Skeletal muscle tissue (tissue), 4 donors: ENCODE data around the gene CLCA2. TPM values are rescaled to one million over a fixed set of nuclear protein-coding genes. Genes with fewer than 3 reads are reported as not detected.

Experiments used
- H3K27ac ChIP-seq: one replicate; pipeline ENCODE4 v1.7.0; 2013; ENCODE audit warnings: mild to moderate bottlenecking, low read depth, low read length, inconsistent platforms
- H3K27me3 ChIP-seq, 3 donors: one replicate each; pipeline ENCODE4 v1.7.0; 2013; ENCODE audit warnings: low read length in 3 of 3; ENCODE audit not compliant: control insufficient read depth in 3 of 3, insufficient read depth in 3 of 3
- H3K36me3 ChIP-seq, 3 donors: one replicate each; pipeline ENCODE4 v1.7.0; 2013; ENCODE audit warnings: low read length in 3 of 3; ENCODE audit not compliant: control insufficient read depth in 3 of 3, insufficient read depth in 3 of 3
- H3K4me1 ChIP-seq, 3 donors: one replicate each; pipeline ENCODE4 v1.7.0; 2013; ENCODE audit warnings: low read length in 3 of 3, mild to moderate bottlenecking in 3 of 3; ENCODE audit not compliant: control insufficient read depth in 3 of 3, insufficient read depth in 3 of 3
- H3K4me3 ChIP-seq, 3 donors: one replicate each; pipeline ENCODE4 v1.7.0; 2013; ENCODE audit warnings: low read length in 3 of 3
- H3K9ac ChIP-seq, 3 donors: one replicate each; pipeline ENCODE4 v1.7.0; 2013; ENCODE audit warnings: low read length in 3 of 3, mild to moderate bottlenecking in 3 of 3, moderate library complexity in 2 of 3, low read depth in 1 of 3
- H3K9me3 ChIP-seq, 3 donors: one replicate each; pipeline ENCODE4 v1.7.0; 2013; ENCODE audit warnings: low read length in 3 of 3; ENCODE audit not compliant: control insufficient read depth in 3 of 3
- total RNA-seq: library from RNA; depleted of rRNA; stranded (reverse); fragments of >200 nt; gene quantifications from one replicate; pipeline ENCODE4 v1.2.3, GENCODE V29; 2014
- donor health status: Osteomylitis.

CLCA2 gene
- total RNA-seq, 1 donor from 2014 or later, result not detected

- H3K27me3 ChIP-seq, result peaks cover 0 to 4% (median 3%) of the 10 kb centered on the region in 3 donors
- H3K27ac ChIP-seq, result no peak overlapping the region
- no peak overlapping the region for H3K9ac ChIP-seq
- no peak overlapping the region for H3K4me3 ChIP-seq
- no peaks in the 10 kb centered on the region for H3K36me3 ChIP-seq
- no peaks in the 10 kb centered on the region for H3K4me1 ChIP-seq
- no peaks in the 10 kb centered on the region for H3K9me3 ChIP-seq
Observed at GRCh38 chr1:86466986-86467385, 43.0 kb downstream of the CLCA2 start.

DNA sequence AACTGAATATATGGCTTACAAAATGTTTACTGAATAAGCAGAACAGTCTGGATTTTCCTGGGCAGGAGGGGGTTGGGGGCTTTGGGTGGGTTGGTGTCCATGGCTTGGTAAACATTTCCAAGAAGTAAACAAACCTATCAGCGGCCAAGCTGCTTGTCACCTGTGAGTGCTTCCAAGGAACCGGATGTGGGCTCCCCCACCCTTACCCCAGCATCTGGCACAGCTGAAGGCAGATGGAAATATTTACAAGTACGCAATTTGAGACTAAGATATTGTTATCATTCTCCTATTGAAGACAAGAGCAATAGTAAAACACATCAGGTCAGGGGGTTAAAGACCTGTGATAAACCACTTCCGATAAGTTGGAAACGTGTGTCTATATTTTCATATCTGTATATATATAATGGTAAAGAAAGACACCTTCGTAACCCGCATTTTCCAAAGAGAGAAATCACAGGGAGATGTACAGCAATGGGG is 44.6 kb downstream of the CLCA2 start, which contains the start of gene CLCA1:
CLCA1 (plus strand) TSS at position 427 of the 477 bp plus-strand sequence; CDS start at position 472, 45 bp downstream.
- Histone ChIP-seq H3K9ac (no peak within 1 kb of the TSS), H3K27ac (no peak within 1 kb of the TSS), H3K4me1 (no peaks in the 10 kb centered on the region), H3K4me3 (no peak within 1 kb of the TSS), H3K9me3 (no peaks in the 10 kb centered on the region), H3K36me3 (no peaks in the 10 kb centered on the region), H3K27me3 (peaks cover 0 to 4% (median 3%) of the 10 kb centered on the region in 3 donors)

GRCh38 chr1:86470859-86471258 is 46.9 kb downstream of the CLCA2 start:
- no peak overlapping the region for H3K27ac ChIP-seq
- H3K27me3 ChIP-seq, result peaks cover 0 to 4% (median 3%) of the 10 kb centered on the region in 3 donors
- no peak overlapping the region for H3K9ac ChIP-seq
- H3K4me1 ChIP-seq, result no peaks in the 10 kb centered on the region
- no peaks in the 10 kb centered on the region for H3K9me3 ChIP-seq
- no peak overlapping the region for H3K4me3 ChIP-seq
- no peaks in the 10 kb centered on the region for H3K36me3 ChIP-seq

DNA sequence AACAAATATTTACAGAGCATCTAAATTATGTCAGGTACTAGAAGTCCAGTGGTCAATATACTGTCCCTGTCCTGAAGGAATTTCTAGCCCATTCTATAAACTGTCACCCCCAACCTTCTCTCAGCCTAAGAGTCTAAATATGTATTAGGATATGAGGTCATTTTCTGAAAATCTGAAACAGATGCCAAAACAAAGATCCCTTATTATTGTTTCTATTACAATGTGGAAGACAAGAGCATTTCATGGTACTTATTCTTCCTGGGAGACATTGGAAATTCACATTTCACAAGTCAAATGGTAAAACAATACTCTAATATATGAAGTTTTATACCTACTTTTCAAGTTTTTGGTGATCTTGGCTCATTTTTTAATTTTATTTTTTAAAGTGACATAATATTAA is 47.3 kb downstream of the CLCA2 start:
- Histone ChIP-seq H3K36me3 (no peaks in the 10 kb centered on the region), H3K27ac (no peak overlapping the region), H3K4me1 (no peaks in the 10 kb centered on the region), H3K9me3 (no peaks in the 10 kb centered on the region), H3K9ac (no peak overlapping the region), H3K4me3 (no peak overlapping the region), H3K27me3 (peaks cover 0 to 4% (median 3%) of the 10 kb centered on the region in 3 donors)

- H3K9ac ChIP-seq, result no peak overlapping the region
- no peaks in the 10 kb centered on the region for H3K36me3 ChIP-seq
- no peaks in the 10 kb centered on the region for H3K4me1 ChIP-seq
- H3K27ac ChIP-seq, result no peak overlapping the region
- H3K4me3 ChIP-seq, result no peak overlapping the region
- H3K9me3 ChIP-seq, result no peaks in the 10 kb centered on the region
- H3K27me3 ChIP-seq, result peaks cover 0 to 4% (median 3%) of the 10 kb centered on the region in 3 donors
Observed at GRCh38 chr1:86472152-86472551, 48.2 kb downstream of the CLCA2 start.

DNA sequence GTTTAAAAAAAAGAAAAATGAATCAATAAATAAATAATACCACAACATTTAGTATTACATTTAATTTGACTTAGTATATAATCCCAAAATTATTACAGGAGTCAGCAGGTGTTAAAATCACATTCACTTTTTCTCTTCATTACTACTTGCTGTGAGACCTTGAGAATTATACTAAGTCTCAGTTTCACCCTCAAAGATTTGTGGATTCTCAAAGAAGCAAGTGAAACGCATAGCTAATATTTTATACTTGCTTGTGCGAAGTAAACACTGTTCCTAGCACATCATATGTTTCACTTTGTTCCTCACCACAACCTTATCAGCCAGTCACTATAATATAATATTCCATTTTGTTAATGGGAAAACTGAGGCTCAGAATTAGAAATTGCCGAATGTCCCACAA is 48.8 kb downstream of the CLCA2 start:
- H3K4me1 ChIP-seq, result no peaks in the 10 kb centered on the region

GRCh38 chr1:86477256-86477655 is 53.3 kb downstream of the CLCA2 start:
- H3K36me3 ChIP-seq, result no peaks in the 10 kb centered on the region
- H3K4me1 ChIP-seq, result no peaks in the 10 kb centered on the region
- no peak overlapping the region for H3K27ac ChIP-seq
- no peaks in the 10 kb centered on the region for H3K9me3 ChIP-seq
- no peaks in the 10 kb centered on the region for H3K27me3 ChIP-seq
- H3K9ac ChIP-seq, result no peak overlapping the region
- no peak overlapping the region for H3K4me3 ChIP-seq

More for the DNA sequence above, 48.8 kb downstream of the CLCA2 start:
- H3K9ac ChIP-seq, result no peak overlapping the region
- H3K27ac ChIP-seq, result no peak overlapping the region
- H3K4me3 ChIP-seq, result no peak overlapping the region
- no peaks in the 10 kb centered on the region for H3K36me3 ChIP-seq
- peaks cover 0 to 4% (median 3%) of the 10 kb centered on the region in 3 donors for H3K27me3 ChIP-seq
- H3K9me3 ChIP-seq, result no peaks in the 10 kb centered on the region

GRCh38 chr1:86477682-86478081 is 53.7 kb downstream of the CLCA2 start:
- Histone ChIP-seq H3K9ac (no peak overlapping the region), H3K4me1 (no peaks in the 10 kb centered on the region), H3K36me3 (no peaks in the 10 kb centered on the region), H3K9me3 (no peaks in the 10 kb centered on the region), H3K4me3 (no peak overlapping the region), H3K27me3 (no peaks in the 10 kb centered on the region), H3K27ac (no peak overlapping the region)

DNA sequence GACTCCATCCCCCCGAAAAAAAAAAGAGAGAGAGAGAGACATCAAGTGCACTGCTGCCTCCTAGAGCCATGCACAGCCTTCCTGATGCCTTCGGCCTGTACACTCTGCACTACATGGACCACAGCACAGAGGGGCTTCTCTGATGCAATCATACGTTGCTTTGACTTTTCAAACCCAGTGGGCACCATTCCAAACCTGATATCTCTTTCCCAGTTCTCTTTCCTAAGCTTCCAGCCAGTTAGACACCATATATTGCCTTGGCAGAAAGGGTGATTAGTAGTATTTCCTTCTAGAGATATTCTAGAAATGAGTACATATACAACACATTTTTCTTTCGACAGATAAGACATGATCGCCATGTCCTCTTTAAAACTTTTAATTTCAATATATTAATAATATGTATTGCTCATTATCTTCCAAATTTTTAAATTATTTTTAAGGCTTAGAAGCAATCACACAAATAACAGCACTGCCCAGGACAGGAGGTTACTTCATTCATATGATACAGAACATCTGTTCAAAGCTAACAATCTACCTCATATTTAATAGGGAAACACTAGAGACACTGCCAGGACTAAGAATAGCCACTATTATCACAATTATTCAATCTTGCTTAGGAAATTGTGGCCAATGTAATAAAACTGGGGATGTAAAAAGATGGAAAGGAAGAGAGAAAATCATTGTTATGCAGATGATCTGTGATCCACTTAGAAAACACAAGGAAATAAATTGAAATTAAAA is 54.6 kb downstream of the CLCA2 start:
- H3K27ac ChIP-seq, result no peak overlapping the region
- H3K9me3 ChIP-seq, result no peaks in the 10 kb centered on the region
- no peaks in the 10 kb centered on the region for H3K4me1 ChIP-seq

GRCh38 chr1:86481966-86482365 is 58.0 kb downstream of the CLCA2 start:
- no peak overlapping the region for H3K27ac ChIP-seq
- no peaks in the 10 kb centered on the region for H3K9me3 ChIP-seq
- H3K4me1 ChIP-seq, result no peaks in the 10 kb centered on the region
- H3K9ac ChIP-seq, result no peak overlapping the region
- no peak overlapping the region for H3K4me3 ChIP-seq
- H3K36me3 ChIP-seq, result no peaks in the 10 kb centered on the region
- H3K27me3 ChIP-seq, result no peaks in the 10 kb centered on the region

More for the DNA sequence above, 54.6 kb downstream of the CLCA2 start:
- Histone ChIP-seq H3K27me3 (no peaks in the 10 kb centered on the region), H3K9ac (no peak overlapping the region), H3K4me3 (no peak overlapping the region), H3K36me3 (no peaks in the 10 kb centered on the region)
